Ovary (tissue), 9 donors: Measurements from ENCODE around the gene UBE2QL1. TPM values are rescaled to one million over a fixed set of nuclear protein-coding genes. Genes with fewer than 3 reads are reported as not detected.

Experiments
- DNase-seq, 5 donors: peaks; one replicate each; pipeline ENCODE4 v3.0.0-alpha.2; 2019 to 2020
- H3K27ac ChIP-seq, 2 donors: fragments of 200-600 bp; one replicate each; pipeline versions ENCODE4 v1.5.1 to v1.8.0; 2019 to 2022
- H3K27me3 ChIP-seq: fragments of 200-600 bp; one replicate; pipeline ENCODE4 v1.8.0; 2022
- H3K36me3 ChIP-seq: fragments of 200-600 bp; sonication (generic); one replicate; pipeline ENCODE4 v1.5.1; 2019
- H3K4me1 ChIP-seq: one replicate; pipeline ENCODE4 v1.8.1; 2013; ENCODE audit warnings: mild to moderate bottlenecking, moderate library complexity; ENCODE audit not compliant: insufficient read depth
- H3K4me3 ChIP-seq: fragments of 200-600 bp; sonication (generic); one replicate; pipeline ENCODE4 v1.5.1; 2017
- H3K9me3 ChIP-seq, 2 donors: fragments of 200-600 bp in 1 of 2; sonication (generic) in 1 of 2; one replicate each; pipeline versions ENCODE4 v1.5.1 to v1.8.1; 2013 to 2019; ENCODE audit warnings: mild to moderate bottlenecking in 1 of 2, moderate library complexity in 1 of 2
- CTCF ChIP-seq, 3 donors: fragments of 450-650 bp in 2 of 3; fragments of 200-600 bp in 1 of 3; IDR thresholded peaks; one replicate each; pipeline versions ENCODE4 v1.5.1 to v1.8.0; 2016 to 2022; ENCODE audit warnings: antibody characterized with exemption in 3 of 3, mild to moderate bottlenecking in 1 of 3
- EP300 ChIP-seq: sonication (generic); formaldehyde crosslinking; IDR thresholded peaks from one replicate; pipeline ENCODE4 v1.6.1; 2017; ENCODE audit warnings: antibody characterized with exemption
- POLR2A ChIP-seq: fragments of 450-650 bp; IDR thresholded peaks from one replicate; pipeline ENCODE4 v1.6.1; 2017; ENCODE audit warnings: antibody characterized with exemption, mild to moderate bottlenecking, moderate library complexity
- WGBS, 3 donors: extraction: QIAGEN DNeasy Blood & Tissue Kit in 1 of 3; methylation state at CpG; one replicate each; pipeline versions ENCODE4 v1.1.5 to v1.1.7; 2013 to 2017; 5-methylcytosine and 5-hydroxymethylcytosine counted together
- intact Hi-C, 4 donors: fragments of 100-400 bp; cut with DNase I; formaldehyde crosslinking; loops; one replicate each; pipeline versions ENCODE4 v1.11.0 to v1.15.1; 2022 to 2023
- polyA plus RNA-seq, 2 donors: library from polyadenylated mRNA; stranded (reverse); fragments of 200-250 nt in 1 of 2; fragments of 350-450 nt in 1 of 2; fragmentation: Illumina TruSeq in 1 of 2; extraction: RNeasy Lipid Tissue Mini Kit (QIAGEN cat#74804) in 1 of 2; gene quantifications; one replicate each; pipeline ENCODE4 v1.2.3, GENCODE V29; 2013 to 2014
- total RNA-seq, 7 donors: library from RNA; depleted of rRNA in 2 of 7; stranded (reverse); fragments of >200 nt in 2 of 7; fragmentation: NEBNext Ultra II Directional in 3 of 7; extraction: Animal tissue kit (Norgen Biotek cat#: 25700) in 3 of 7; gene quantifications; one replicate each; pipeline versions ENCODE4 v1.1.0 to v1.2.4, GENCODE V29; 2016 to 2023
- donor health status: DM: no; HTN: no; CAD: no; lungs with moderate emphysema.
- donor health status: DM: no; HTN: no; CAD: no.
- donor health status: Bipolar disorder and iron deficiency.
- donor health status: DM: yes; HTN: yes; CAD: no.
- donor health status: DM: no; HTN: no; CAD: no.
- donor health status: DM: yes; HTN: yes; CAD: no.

UBE2QL1 gene
- total and polyA plus RNA-seq, 9 donors = 0.30 to 6.4 (median 1.3) TPM

GRCh38 chr5:6448141-6448491 is 543 bp upstream of the UBE2QL1 start:
- no peak overlapping the region for H3K4me3 ChIP-seq
- H3K4me1 ChIP-seq = peaks cover 6% of the 10 kb centered on the region
- peaks cover 5% of the 10 kb centered on the region for H3K27me3 ChIP-seq
- no peaks in the 10 kb centered on the region for H3K36me3 ChIP-seq
- TF ChIP-seq POLR2A = no peak
- no peak overlapping the region for H3K27ac ChIP-seq
- intact Hi-C loops = no loop called here
- H3K9me3 ChIP-seq = no peaks in the 10 kb centered on the region
- no peak for DNase-seq
- WGBS, 3 donors = 92 to 98% (median 98%) methylated on average over 3 of the region's 3 CpGs

- Histone ChIP-seq H3K9me3 (no peaks in the 10 kb centered on the region), H3K27ac (no peak overlapping the region), H3K4me1 (peaks cover 6% of the 10 kb centered on the region), H3K27me3 (peaks cover 5% of the 10 kb centered on the region), H3K4me3 (peak overlapping the region; percentile 20), H3K36me3 (no peaks in the 10 kb centered on the region)
- 7 to 18% (median 17%) methylated on average over 15 of the region's 15 CpGs for WGBS, 3 donors
- no peak for DNase-seq
- TF ChIP-seq POLR2A (no peak), EP300 (no peak), CTCF (IDR thresholded peaks at IDR 0.05) (no peak)
- intact Hi-C loops = no loop called here
Measured at GRCh38 chr5:6449465-6450158, 953 bp downstream of the UBE2QL1 start.

GRCh38 chr5:6450319-6450833 is 1.7 kb downstream of the UBE2QL1 start:
- Histone ChIP-seq H3K4me3 (no peak overlapping the region), H3K4me1 (peaks cover 10% of the 10 kb centered on the region), H3K9me3 (no peaks in the 10 kb centered on the region), H3K27me3 (peaks cover 5% of the 10 kb centered on the region), H3K36me3 (no peaks in the 10 kb centered on the region), H3K27ac (no peak overlapping the region)
- TF ChIP-seq POLR2A (no peak), EP300 (no peak), CTCF (IDR thresholded peaks at IDR 0.05) (no peak)
- intact Hi-C loops = no loop called here
- no peak for DNase-seq
- WGBS, 3 donors = 18 to 45% (median 30%) methylated on average over 9 of the region's 9 CpGs

GRCh38 chr5:6452622-6453504 is 4.2 kb downstream of the UBE2QL1 start:
- Histone ChIP-seq H3K4me3 (no peak overlapping the region), H3K36me3 (no peaks in the 10 kb centered on the region), H3K4me1 (peaks cover 10% of the 10 kb centered on the region), H3K9me3 (no peaks in the 10 kb centered on the region), H3K27me3 (peaks cover 5% of the 10 kb centered on the region), H3K27ac (no peak overlapping the region)
- DNase-seq = no peak
- no peak for TF ChIP-seq CTCF (IDR thresholded peaks at IDR 0.05)
- no peak for TF ChIP-seq EP300
- TF ChIP-seq POLR2A = no peak
- 48 to 88% (median 79%) methylated on average over 10 of the region's 10 CpGs for WGBS, 3 donors
- intact Hi-C loops = no loop called here
